ENCODE data around the gene KRT31.

KRT31 gene

DNA sequence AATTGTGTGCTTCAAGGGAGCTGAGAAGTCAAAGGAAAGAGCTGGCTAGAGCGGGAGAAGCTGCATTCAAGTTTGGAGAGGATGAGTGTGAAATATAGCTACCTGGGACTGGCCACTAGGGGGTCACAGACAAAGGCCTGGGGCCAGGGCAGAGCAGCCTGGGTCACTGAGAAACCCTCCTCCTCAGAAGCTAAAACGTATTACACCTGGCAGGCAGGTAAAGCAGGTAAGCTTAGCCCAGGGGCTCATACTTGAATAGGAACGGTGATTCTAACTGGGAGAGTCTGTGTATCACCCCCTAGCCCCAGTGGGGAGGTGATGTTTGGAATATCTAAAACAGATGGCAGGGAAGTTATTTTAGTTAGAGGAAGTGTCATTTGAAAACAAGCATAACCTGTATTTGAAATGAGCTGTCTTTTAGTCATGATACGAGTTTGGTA, 20.2 kb upstream of the KRT31 start:
- no peaks in the 10 kb centered on the region for H3K4me1 ChIP-seq (ENCODE audit: control insufficient read depth, insufficient read depth, low read length)
- H3K36me3 ChIP-seq (ENCODE audit: control insufficient read depth in 2 of 2, insufficient read depth in 2 of 2, low read length in 2 of 2), result no peaks in the 10 kb centered on the region
- no peaks in the 10 kb centered on the region for H3K27me3 ChIP-seq (ENCODE audit: control insufficient read depth in 1 of 2, insufficient read depth in 2 of 2, low read length in 2 of 2)
- no peak overlapping the region for H3K9ac ChIP-seq (ENCODE audit: low read length in 2 of 2)
- no peaks in the 10 kb centered on the region for H3K9me3 ChIP-seq (ENCODE audit: control insufficient read depth in 2 of 2, low read length in 2 of 2)
- H3K4me3 ChIP-seq (ENCODE audit: low read length in 2 of 2), result no peak overlapping the region
- no peak overlapping the region for H3K27ac ChIP-seq (ENCODE audit: low read length)

DNA sequence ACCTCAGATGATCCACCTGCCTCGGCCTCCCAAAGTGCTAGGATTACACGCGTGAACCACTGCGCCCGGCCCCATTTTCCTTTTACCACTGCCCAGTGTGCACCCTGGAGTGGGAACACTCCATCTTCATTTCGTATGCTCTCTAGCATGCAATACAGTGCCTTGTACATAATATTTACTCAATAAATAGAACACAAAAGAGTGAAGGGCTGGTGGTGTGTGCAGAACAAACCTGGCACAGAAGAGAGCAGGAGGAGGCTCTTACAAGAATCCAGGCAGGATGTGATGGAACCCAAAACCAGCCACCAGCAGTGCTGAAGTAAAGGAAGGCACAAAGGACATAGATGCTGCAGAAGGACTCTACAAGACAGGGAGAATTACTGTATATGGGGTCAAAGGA, 19.7 kb upstream of the KRT31 start:
- Histone ChIP-seq H3K9ac (ENCODE audit: low read length in 2 of 2) (no peak overlapping the region), H3K9me3 (ENCODE audit: control insufficient read depth in 2 of 2, low read length in 2 of 2) (no peaks in the 10 kb centered on the region), H3K27ac (ENCODE audit: low read length) (no peak overlapping the region), H3K36me3 (ENCODE audit: control insufficient read depth in 2 of 2, insufficient read depth in 2 of 2, low read length in 2 of 2) (no peaks in the 10 kb centered on the region), H3K27me3 (ENCODE audit: control insufficient read depth in 1 of 2, insufficient read depth in 2 of 2, low read length in 2 of 2) (no peaks in the 10 kb centered on the region), H3K4me3 (ENCODE audit: low read length in 2 of 2) (no peak overlapping the region), H3K4me1 (ENCODE audit: control insufficient read depth, insufficient read depth, low read length) (no peaks in the 10 kb centered on the region)

DNA sequence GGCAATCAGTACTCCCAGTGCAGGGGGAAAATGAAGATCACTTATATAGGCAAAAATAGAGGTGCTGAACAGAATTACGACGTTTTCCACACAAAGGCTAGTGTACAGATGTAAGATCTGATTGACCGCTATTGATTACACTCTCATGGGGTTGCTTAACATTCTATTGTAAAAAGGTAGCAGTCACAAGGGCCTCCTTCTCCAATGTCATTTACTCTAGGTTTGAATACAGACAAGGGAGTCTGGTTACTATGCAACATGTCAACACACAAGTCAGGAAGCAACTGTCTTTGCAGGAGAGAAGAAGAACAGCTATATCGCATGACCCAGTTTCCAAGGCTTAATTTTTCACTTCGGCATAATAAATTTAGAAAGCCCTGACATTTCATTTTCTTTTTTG, 19.1 kb upstream of the KRT31 start:
- H3K4me1 ChIP-seq (ENCODE audit: control insufficient read depth, insufficient read depth, low read length), result no peaks in the 10 kb centered on the region
- no peaks in the 10 kb centered on the region for H3K27me3 ChIP-seq (ENCODE audit: control insufficient read depth in 1 of 2, insufficient read depth in 2 of 2, low read length in 2 of 2)
- H3K36me3 ChIP-seq (ENCODE audit: control insufficient read depth in 2 of 2, insufficient read depth in 2 of 2, low read length in 2 of 2), result no peaks in the 10 kb centered on the region
- H3K9ac ChIP-seq (ENCODE audit: low read length in 2 of 2), result no peak overlapping the region
- no peak overlapping the region for H3K4me3 ChIP-seq (ENCODE audit: low read length in 2 of 2)
- H3K27ac ChIP-seq (ENCODE audit: low read length), result no peak overlapping the region
- H3K9me3 ChIP-seq (ENCODE audit: control insufficient read depth in 2 of 2, low read length in 2 of 2), result no peaks in the 10 kb centered on the region

DNA sequence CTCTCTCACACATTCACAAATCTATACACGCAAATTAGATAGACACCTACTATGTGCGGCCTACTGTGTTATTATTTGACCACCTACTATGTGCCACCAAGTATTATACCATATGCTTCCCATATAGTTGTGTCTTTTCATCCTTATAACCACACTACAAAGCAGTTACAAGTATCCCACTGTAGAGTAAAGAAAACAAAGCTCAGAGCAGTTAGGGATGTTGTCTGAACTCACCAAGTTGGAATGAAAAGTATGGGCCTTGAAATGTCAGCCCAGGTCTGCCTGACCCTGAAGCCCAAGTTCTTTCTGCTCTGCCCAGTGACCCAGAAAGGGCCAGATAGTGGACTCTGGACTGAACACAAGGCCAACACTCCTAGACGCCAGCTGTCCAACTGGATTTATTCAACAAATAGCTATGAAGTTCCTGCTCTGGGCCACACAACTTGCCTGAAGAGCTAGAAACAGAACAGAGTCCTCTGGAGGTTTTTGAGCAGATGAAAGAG, 18.5 kb upstream of the KRT31 start:
- Histone ChIP-seq H3K27ac (ENCODE audit: low read length) (no peak overlapping the region), H3K36me3 (ENCODE audit: control insufficient read depth in 2 of 2, insufficient read depth in 2 of 2, low read length in 2 of 2) (no peaks in the 10 kb centered on the region), H3K4me1 (ENCODE audit: control insufficient read depth, insufficient read depth, low read length) (no peaks in the 10 kb centered on the region)

DNA sequence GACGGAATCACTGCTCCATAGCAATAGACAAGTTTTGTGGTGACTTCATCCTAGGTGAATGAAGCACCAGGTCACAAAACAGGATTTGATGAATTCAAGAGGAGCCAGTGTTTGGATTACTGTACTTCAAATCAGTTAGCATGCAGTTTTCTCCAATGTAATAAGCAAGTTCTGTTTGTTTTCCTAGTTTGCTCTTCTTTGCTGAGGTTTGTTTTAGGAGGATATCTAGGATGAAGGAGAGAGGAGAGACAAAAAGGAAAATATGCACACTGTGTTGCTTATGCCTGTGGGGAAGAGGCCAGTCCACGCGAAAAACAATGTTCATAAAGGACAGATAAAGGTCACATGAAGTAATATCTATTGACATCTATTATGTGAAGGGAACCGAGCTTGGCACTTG, 18.0 kb upstream of the KRT31 start:
- Histone ChIP-seq H3K4me3 (ENCODE audit: low read length in 2 of 2) (no peak overlapping the region), H3K9me3 (ENCODE audit: control insufficient read depth in 2 of 2, low read length in 2 of 2) (no peaks in the 10 kb centered on the region), H3K27ac (ENCODE audit: low read length) (no peak overlapping the region)

More for the DNA sequence above, 18.5 kb upstream of the KRT31 start:
- H3K9ac ChIP-seq (ENCODE audit: low read length in 2 of 2), result no peak overlapping the region
- no peaks in the 10 kb centered on the region for H3K9me3 ChIP-seq (ENCODE audit: control insufficient read depth in 2 of 2, low read length in 2 of 2)
- H3K4me3 ChIP-seq (ENCODE audit: low read length in 2 of 2), result no peak overlapping the region
- H3K27me3 ChIP-seq (ENCODE audit: control insufficient read depth in 1 of 2, insufficient read depth in 2 of 2, low read length in 2 of 2), result no peaks in the 10 kb centered on the region

DNA sequence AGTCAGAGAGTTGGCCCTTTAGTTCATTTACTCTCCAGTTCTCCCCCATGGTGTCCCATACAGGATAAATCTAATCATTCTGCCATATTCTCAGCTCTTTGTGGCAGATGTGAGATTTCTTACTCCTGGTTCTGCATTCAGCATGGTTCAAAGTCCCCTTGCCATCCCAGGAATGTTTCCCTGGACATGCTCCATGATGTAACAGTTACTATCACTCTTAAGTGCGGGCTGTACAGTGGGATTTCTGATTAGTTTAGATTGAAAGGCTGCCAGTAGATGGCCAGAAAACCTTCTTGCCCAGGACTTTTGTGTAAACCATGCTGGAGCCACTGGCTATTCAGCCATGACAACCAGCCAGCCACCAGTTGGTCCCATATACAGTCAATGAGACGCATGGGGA, 16.6 kb upstream of the KRT31 start:
- Histone ChIP-seq H3K4me1 (ENCODE audit: control insufficient read depth, insufficient read depth, low read length) (no peaks in the 10 kb centered on the region), H3K27me3 (ENCODE audit: control insufficient read depth in 1 of 2, insufficient read depth in 2 of 2, low read length in 2 of 2) (no peaks in the 10 kb centered on the region), H3K4me3 (ENCODE audit: low read length in 2 of 2) (no peak overlapping the region), H3K36me3 (ENCODE audit: control insufficient read depth in 2 of 2, insufficient read depth in 2 of 2, low read length in 2 of 2) (no peaks in the 10 kb centered on the region), H3K9ac (ENCODE audit: low read length in 2 of 2) (no peak overlapping the region), H3K27ac (ENCODE audit: low read length) (no peak overlapping the region), H3K9me3 (ENCODE audit: control insufficient read depth in 2 of 2, low read length in 2 of 2) (no peaks in the 10 kb centered on the region)

More for the DNA sequence above, 18.0 kb upstream of the KRT31 start:
- Histone ChIP-seq H3K27me3 (ENCODE audit: control insufficient read depth in 1 of 2, insufficient read depth in 2 of 2, low read length in 2 of 2) (no peaks in the 10 kb centered on the region), H3K9ac (ENCODE audit: low read length in 2 of 2) (no peak overlapping the region), H3K4me1 (ENCODE audit: control insufficient read depth, insufficient read depth, low read length) (no peaks in the 10 kb centered on the region), H3K36me3 (ENCODE audit: control insufficient read depth in 2 of 2, insufficient read depth in 2 of 2, low read length in 2 of 2) (no peaks in the 10 kb centered on the region)

DNA sequence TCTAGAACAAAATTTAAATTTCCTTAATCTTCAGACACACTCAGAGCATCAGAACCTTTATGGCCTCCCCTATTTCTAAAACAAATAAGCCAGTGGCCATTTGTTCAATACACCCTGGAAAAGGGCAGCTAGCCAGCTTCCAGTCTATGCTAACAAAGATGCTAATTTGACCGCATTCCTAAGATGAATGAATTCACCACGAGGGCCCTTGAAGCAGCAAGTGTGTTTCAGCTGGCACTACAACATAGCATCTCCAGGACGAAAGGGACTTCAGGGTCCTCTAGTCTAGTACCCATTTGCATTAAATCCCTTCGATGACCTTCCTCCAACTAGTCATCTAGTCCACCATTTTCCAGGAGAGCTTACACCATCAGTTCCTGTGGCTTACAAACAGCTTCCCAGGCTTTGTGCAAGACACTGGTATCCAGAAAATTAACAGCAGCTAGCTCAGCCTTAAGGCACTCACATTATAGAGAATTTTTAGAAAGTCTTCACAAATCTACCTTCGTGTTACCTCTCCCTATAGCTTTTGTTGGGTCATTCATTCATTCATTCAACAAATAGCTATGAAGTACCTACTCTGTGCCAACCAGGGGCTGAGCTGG, 16.0 kb upstream of the KRT31 start:
- Histone ChIP-seq H3K36me3 (ENCODE audit: control insufficient read depth in 2 of 2, insufficient read depth in 2 of 2, low read length in 2 of 2) (no peaks in the 10 kb centered on the region), H3K9ac (ENCODE audit: low read length in 2 of 2) (no peak overlapping the region), H3K4me1 (ENCODE audit: control insufficient read depth, insufficient read depth, low read length) (no peaks in the 10 kb centered on the region), H3K27ac (ENCODE audit: low read length) (no peak overlapping the region), H3K4me3 (ENCODE audit: low read length in 2 of 2) (no peak overlapping the region), H3K9me3 (ENCODE audit: control insufficient read depth in 2 of 2, low read length in 2 of 2) (no peaks in the 10 kb centered on the region), H3K27me3 (ENCODE audit: control insufficient read depth in 1 of 2, insufficient read depth in 2 of 2, low read length in 2 of 2) (peaks cover 0 to under 1% of the 10 kb centered on the region in 2 donors)

DNA sequence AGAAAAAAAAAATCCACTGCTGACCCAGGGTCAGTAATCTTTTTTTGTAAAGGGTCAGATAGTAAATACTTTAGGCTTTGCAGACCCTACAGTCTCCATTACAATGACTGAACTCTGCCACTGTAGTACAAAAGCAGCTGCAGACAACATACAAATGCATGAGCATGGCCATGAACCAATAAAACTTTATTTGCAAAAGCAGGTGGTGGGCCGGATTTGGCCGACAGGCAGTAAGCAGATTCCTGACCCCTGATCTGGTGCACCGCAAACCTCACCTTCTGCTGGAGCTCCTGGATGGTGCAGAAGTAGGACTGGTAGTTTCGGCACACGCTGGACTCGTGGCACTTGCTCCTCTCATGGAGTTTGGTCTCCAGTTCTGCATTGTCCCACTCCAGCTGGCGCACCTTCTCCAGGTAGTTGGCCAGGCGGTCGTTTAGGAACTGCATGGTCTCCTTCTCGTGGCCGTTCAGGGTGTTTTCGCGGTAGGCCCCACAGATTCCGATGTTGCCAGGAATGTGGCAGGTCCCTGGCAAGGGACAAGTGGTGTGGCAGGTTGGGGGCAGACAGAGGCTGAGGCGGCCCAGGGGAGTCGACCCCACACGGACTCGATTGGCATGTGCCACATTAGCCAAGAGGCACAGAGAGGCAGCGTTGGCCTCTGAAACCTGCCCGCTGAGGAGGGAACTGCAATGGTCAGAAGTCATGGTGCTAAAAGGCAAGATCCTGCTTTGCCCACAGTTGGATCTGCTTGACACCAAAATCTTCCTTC, 13.8 kb upstream of the KRT31 start:
- Histone ChIP-seq H3K36me3 (ENCODE audit: control insufficient read depth in 2 of 2, insufficient read depth in 2 of 2, low read length in 2 of 2) (no peaks in the 10 kb centered on the region), H3K9me3 (ENCODE audit: control insufficient read depth in 2 of 2, low read length in 2 of 2) (no peaks in the 10 kb centered on the region), H3K27ac (ENCODE audit: low read length) (no peak overlapping the region), H3K27me3 (ENCODE audit: control insufficient read depth in 1 of 2, insufficient read depth in 2 of 2, low read length in 2 of 2) (peaks cover 0 to 2% of the 10 kb centered on the region in 2 donors), H3K4me1 (ENCODE audit: control insufficient read depth, insufficient read depth, low read length) (no peaks in the 10 kb centered on the region), H3K9ac (ENCODE audit: low read length in 2 of 2) (no peak overlapping the region), H3K4me3 (ENCODE audit: low read length in 2 of 2) (no peak overlapping the region)

DNA sequence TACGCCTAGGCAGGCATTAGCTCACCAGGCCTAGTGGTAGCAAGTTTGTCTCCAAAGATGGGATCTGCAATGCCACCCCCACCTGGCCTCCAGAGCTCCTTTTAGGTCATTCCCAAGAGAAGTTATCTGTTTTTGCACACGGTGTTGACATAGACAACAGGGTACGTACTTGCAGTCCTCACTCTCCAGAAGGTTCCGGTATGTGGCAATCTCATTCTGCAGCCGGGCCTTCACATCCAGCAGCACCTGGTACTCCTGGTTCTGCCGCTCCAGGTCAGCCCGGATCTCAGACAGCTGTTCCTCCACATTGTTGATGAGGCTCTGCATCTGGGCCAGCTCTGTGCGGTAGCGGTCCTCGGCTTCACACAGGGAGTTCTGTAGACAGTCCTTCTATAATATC, 9.8 kb upstream of the KRT31 start:
- no peak overlapping the region for H3K4me3 ChIP-seq (ENCODE audit: low read length in 2 of 2)
- no peaks in the 10 kb centered on the region for H3K36me3 ChIP-seq (ENCODE audit: control insufficient read depth in 2 of 2, insufficient read depth in 2 of 2, low read length in 2 of 2)
- no peak overlapping the region for H3K9ac ChIP-seq (ENCODE audit: low read length in 2 of 2)
- H3K27me3 ChIP-seq (ENCODE audit: control insufficient read depth in 1 of 2, insufficient read depth in 2 of 2, low read length in 2 of 2), result peaks cover 0 to 2% of the 10 kb centered on the region in 2 donors
- H3K27ac ChIP-seq (ENCODE audit: low read length), result no peak overlapping the region
- no peaks in the 10 kb centered on the region for H3K9me3 ChIP-seq (ENCODE audit: control insufficient read depth in 2 of 2, low read length in 2 of 2)
- peaks cover 4% of the 10 kb centered on the region for H3K4me1 ChIP-seq (ENCODE audit: control insufficient read depth, insufficient read depth, low read length)

DNA sequence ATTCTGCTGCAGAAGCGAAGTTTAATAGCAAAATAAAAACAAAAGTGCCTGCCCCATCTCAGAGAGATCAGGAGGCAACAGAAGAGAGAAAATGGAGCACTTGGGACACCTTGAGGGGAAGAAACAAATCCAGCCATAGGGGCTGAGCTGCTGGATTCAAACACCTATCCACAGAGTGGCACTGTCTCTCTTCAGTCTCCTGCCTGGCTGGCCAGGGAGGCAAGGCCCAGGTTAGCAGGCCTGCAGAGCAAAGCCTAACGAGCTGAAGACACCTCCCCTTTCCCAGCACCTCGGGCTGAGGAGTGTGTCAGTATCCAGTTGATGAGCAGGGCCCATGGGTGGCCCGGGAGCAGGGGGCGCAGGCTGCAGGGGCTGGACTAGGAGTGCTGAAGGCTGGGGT, 8.8 kb upstream of the KRT31 start:
- no peak overlapping the region for H3K27ac ChIP-seq (ENCODE audit: low read length)
- H3K9me3 ChIP-seq (ENCODE audit: control insufficient read depth in 2 of 2, low read length in 2 of 2), result no peaks in the 10 kb centered on the region
- H3K9ac ChIP-seq (ENCODE audit: low read length in 2 of 2), result no peak overlapping the region
- no peaks in the 10 kb centered on the region for H3K36me3 ChIP-seq (ENCODE audit: control insufficient read depth in 2 of 2, insufficient read depth in 2 of 2, low read length in 2 of 2)
- peaks cover 4% of the 10 kb centered on the region for H3K4me1 ChIP-seq (ENCODE audit: control insufficient read depth, insufficient read depth, low read length)
- peaks cover 0 to 2% of the 10 kb centered on the region in 2 donors for H3K27me3 ChIP-seq (ENCODE audit: control insufficient read depth in 1 of 2, insufficient read depth in 2 of 2, low read length in 2 of 2)
- H3K4me3 ChIP-seq (ENCODE audit: low read length in 2 of 2), result no peak overlapping the region

Data from stomach smooth muscle (tissue), 2 donors.